GM12874 (cell line): ENCODE measurements around the gene DUSP7.

Source experiments
- TF ChIP-seq, protein P1 (sequence below): IDR thresholded peaks from 2 replicates; pipeline ENCODE4 v1.5.1; 2011; ENCODE audit warnings: low read depth, mild to moderate bottlenecking, control low read depth, low read length, moderate library complexity; ENCODE audit not compliant: insufficient read depth

DUSP7 gene

DNA sequence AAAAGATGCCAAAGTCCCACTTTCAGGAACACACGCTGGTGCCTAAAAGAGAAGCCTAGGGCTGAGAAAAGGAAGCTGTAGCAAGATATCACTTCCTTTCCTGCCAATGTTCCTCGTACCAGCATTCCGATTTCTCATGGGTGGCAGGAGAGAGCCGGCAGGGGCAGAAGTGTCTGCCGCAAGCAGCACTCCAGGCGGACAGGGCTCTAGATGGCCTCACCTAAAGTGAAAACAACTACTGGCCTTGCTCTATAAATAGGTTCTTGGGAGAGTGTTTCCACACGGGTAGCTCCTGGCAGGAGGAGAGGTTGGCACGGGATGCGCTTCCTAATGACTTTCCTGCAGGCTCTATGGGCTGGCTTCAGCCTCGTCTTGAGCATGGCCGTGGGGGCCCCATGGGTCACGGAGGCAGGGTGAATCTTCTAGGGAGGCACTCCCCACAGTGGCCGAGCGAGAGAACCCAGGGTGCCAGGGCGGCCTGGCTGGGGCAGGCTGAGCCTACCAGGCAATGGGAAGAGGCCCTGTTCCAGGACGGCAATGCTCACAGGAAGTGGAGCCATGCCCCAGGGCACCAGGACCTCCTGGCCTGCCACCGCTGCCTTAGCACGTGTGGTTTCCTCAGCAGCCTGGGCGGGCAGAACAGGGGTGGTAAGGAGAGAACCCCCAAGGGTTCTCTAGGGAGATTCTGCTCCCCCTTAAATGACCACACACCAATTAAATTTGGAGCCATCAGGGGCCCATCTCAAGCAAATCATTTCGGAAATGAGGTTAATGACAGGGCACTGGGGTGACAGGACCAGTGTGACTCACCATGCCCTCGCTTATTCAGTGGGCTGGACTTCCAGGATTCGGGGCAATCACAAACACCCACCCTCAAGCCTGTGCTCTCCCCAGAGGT is 14.6 kb upstream of the DUSP7 start:
- TF ChIP-seq, protein P1, sequence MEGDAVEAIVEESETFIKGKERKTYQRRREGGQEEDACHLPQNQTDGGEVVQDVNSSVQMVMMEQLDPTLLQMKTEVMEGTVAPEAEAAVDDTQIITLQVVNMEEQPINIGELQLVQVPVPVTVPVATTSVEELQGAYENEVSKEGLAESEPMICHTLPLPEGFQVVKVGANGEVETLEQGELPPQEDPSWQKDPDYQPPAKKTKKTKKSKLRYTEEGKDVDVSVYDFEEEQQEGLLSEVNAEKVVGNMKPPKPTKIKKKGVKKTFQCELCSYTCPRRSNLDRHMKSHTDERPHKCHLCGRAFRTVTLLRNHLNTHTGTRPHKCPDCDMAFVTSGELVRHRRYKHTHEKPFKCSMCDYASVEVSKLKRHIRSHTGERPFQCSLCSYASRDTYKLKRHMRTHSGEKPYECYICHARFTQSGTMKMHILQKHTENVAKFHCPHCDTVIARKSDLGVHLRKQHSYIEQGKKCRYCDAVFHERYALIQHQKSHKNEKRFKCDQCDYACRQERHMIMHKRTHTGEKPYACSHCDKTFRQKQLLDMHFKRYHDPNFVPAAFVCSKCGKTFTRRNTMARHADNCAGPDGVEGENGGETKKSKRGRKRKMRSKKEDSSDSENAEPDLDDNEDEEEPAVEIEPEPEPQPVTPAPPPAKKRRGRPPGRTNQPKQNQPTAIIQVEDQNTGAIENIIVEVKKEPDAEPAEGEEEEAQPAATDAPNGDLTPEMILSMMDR, result no peak

- TF ChIP-seq, protein P1, result no peak
Observed at GRCh38 chr3:52069855-52070254, 13.5 kb upstream of the DUSP7 start.

DNA sequence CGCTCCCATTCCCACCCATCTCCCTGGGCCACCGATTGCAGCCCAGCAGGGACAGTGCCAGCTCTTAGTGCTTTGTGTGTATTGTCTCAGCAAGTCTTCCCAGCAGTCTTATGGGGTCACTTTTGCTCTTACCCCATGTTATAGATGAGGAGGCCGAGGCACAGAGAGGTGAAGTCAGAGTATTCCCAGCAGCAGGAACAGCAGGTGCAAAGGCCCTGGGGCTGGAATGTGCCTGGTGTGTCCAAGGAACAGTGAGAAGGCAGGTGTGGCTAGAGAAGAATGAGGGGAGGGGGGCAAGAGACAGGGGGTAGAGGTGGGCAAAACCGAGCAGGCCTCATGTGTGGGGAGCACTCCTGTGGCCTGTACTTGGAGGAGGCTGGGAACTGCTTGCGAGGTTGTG is 12.8 kb upstream of the DUSP7 start:
- TF ChIP-seq, protein P1, result no peak

DNA sequence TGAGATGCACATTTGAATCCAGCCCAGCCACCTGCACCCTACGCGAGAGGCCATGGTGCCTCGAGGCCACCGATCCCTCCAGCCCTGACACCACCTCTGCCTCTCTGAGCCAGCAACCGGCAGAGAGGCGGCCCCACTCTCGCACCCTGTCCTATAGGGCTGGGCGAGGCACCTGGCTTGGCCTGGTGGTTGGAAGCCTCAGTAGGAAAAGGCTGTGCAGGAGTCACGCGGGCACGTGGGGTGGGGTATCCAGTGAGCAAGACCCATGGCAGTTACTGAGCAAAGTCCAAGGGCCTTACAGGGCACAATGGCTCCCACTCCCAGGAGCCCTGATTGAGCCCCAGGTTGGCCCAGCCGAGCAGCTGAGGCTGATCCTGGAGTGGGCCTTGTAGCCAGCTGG is 12.4 kb upstream of the DUSP7 start:
- TF ChIP-seq, protein P1, result no peak

GRCh38 chr3:52068055-52068571 is 11.7 kb upstream of the DUSP7 start:
- TF ChIP-seq, protein P1, result no peak

- TF ChIP-seq, protein P1, result no peak
Observed at GRCh38 chr3:52067526-52067925, 11.2 kb upstream of the DUSP7 start.

DNA sequence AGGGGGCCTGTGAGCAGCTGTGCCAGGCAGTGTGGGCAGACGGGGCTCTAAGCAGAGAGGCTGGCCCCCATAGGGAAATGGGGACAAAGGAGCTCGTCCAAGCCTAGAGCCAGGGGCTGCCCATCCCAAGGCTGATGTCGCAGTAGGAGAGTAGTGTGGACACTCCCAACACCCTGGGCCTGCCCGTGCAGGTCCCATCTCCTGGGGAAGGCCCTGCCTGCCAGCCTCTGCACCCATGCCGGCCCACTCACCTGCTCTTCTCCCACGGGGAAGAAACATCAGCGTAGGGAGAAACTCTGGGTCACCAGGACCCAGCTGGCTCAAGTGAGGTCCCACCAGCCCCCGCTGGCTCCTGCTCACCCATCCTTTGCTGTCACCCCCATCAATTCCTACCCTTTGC is 10.7 kb upstream of the DUSP7 start:
- TF ChIP-seq, protein P1, result no peak
